GM23338 (cell line): ENCODE results near the gene HHAT. TPM values are rescaled to one million over a fixed set of nuclear protein-coding genes. Genes with fewer than 3 reads are reported as not detected.

Source experiments
- ATAC-seq: fragments of 200-7000 bp; cut with Tn5 transposase; 3 replicates; pipeline ENCODE4 v1.9.1; 2020
- DNase-seq: peaks from one replicate; pipeline ENCODE4 v3.0.0-alpha.2; 2015; ENCODE audit warnings: low spot score
- H2AFZ ChIP-seq: fragments of 200-600 bp; sonication (generic); 2 replicates; pipeline ENCODE4 v1.8.0; 2016; ENCODE audit warnings: antibody characterized with exemption, mild to moderate bottlenecking, moderate library complexity
- H3F3A ChIP-seq: fragments of 200-600 bp; sonication (generic); replicated peaks from 2 replicates; pipeline ENCODE4 v1.8.0; 2017; ENCODE audit warnings: antibody characterized with exemption, mixed run types, low read depth
- H3K27ac ChIP-seq: fragments of 200-600 bp; sonication (generic); 2 replicates; pipeline ENCODE4 v1.6.1; 2016; ENCODE audit warnings: low read depth
- H3K27me3 ChIP-seq: fragments of 200-600 bp; sonication (generic); 2 replicates; pipeline ENCODE4 v1.8.0; 2016; ENCODE audit warnings: mild to moderate bottlenecking, mixed run types, moderate library complexity; ENCODE audit not compliant: insufficient read depth
- H3K36me3 ChIP-seq: fragments of 200-600 bp; sonication (generic); 2 replicates; pipeline ENCODE4 v1.8.0; 2016; ENCODE audit warnings: mild to moderate bottlenecking; ENCODE audit not compliant: insufficient read depth
- H3K4me1 ChIP-seq: fragments of 200-600 bp; sonication (generic); 2 replicates; pipeline ENCODE4 v1.8.0; 2016; ENCODE audit warnings: mild to moderate bottlenecking, moderate library complexity; ENCODE audit not compliant: insufficient read depth
- H3K4me2 ChIP-seq: fragments of 200-600 bp; sonication (generic); 2 replicates; pipeline ENCODE4 v1.7.1; 2017; ENCODE audit warnings: mixed run types
- H3K4me3 ChIP-seq: fragments of 200-600 bp; sonication (generic); 2 replicates; pipeline ENCODE4 v1.6.1; 2016; ENCODE audit warnings: mixed run types
- H3K79me2 ChIP-seq: fragments of 200-600 bp; sonication (generic); replicated peaks from 2 replicates; pipeline ENCODE4 v1.8.0; 2017; ENCODE audit warnings: mild to moderate bottlenecking; ENCODE audit not compliant: insufficient read depth
- H3K9me2 ChIP-seq: fragments of 200-600 bp; sonication (generic); 2 replicates; pipeline ENCODE4 v1.8.0; 2017; ENCODE audit not compliant: insufficient read depth
- H4K20me1 ChIP-seq: fragments of 200-600 bp; sonication (generic); replicated peaks from 2 replicates; pipeline ENCODE4 v1.8.0; 2017; ENCODE audit warnings: mild to moderate bottlenecking; ENCODE audit not compliant: insufficient read depth
- H3K27ac Mint-ChIP-seq: 2 replicates; pipeline ENCODE4 v1.8.0; 2020; ENCODE audit warnings: inconsistent platforms, mild to moderate bottlenecking, moderate library complexity, mixed read lengths
- H3K27me3 Mint-ChIP-seq: 3 replicates; pipeline ENCODE4 v1.8.0; 2022; ENCODE audit warnings: low read depth, mild to moderate bottlenecking, moderate library complexity, mixed read lengths, inconsistent platforms; ENCODE audit not compliant: insufficient read depth, poor library complexity
- H3K36me3 Mint-ChIP-seq: 3 replicates; pipeline ENCODE4 v1.8.0; 2021; ENCODE audit warnings: low read depth, mild to moderate bottlenecking, inconsistent platforms, moderate library complexity, mixed read lengths
- H3K4me1 Mint-ChIP-seq: 3 replicates; pipeline ENCODE4 v1.8.0; 2020; ENCODE audit warnings: mild to moderate bottlenecking, inconsistent platforms, mixed read lengths
- H3K4me3 Mint-ChIP-seq: 3 replicates; pipeline ENCODE4 v1.8.0; 2021; ENCODE audit warnings: moderate library complexity, mild to moderate bottlenecking, inconsistent platforms, mixed read lengths
- H3K9me3 Mint-ChIP-seq: 3 replicates; pipeline ENCODE4 v1.8.0; 2020; ENCODE audit warnings: moderate library complexity, mild to moderate bottlenecking, inconsistent platforms, mixed read lengths
- CREB1 ChIP-seq: fragments of 250-450 bp; sonication (Bioruptor Pico); IDR thresholded peaks from 2 replicates; pipeline ENCODE4 v1.5.0; 2020; ENCODE audit warnings: low read depth, mild to moderate bottlenecking, moderate library complexity
- EZH2 ChIP-seq: fragments of 200-600 bp; sonication (generic); IDR thresholded peaks from one replicate; pipeline ENCODE4 v1.8.0; 2017; ENCODE audit warnings: antibody characterized with exemption, mild to moderate bottlenecking, low read depth; ENCODE audit not compliant: unreplicated experiment
- EZH2phosphoT487 ChIP-seq: fragments of 200-600 bp; sonication (generic); IDR thresholded peaks from one replicate; pipeline ENCODE4 v1.8.1; 2018; ENCODE audit warnings: antibody characterized with exemption; ENCODE audit not compliant: unreplicated experiment
- JUNB ChIP-seq: IDR thresholded peaks from one replicate; pipeline ENCODE4 v1.6.1; 2016; ENCODE audit warnings: antibody characterized with exemption; ENCODE audit not compliant: unreplicated experiment
- NANOG ChIP-seq: IDR thresholded peaks from 2 replicates; pipeline ENCODE4 v1.6.1; 2016; ENCODE audit warnings: antibody characterized with exemption, borderline replicate concordance
- POLR2AphosphoS5 ChIP-seq: IDR thresholded peaks from 2 replicates; pipeline ENCODE4 v1.6.1; 2016; ENCODE audit warnings: antibody characterized with exemption, low read depth
- STAT1 ChIP-seq: IDR thresholded peaks from one replicate; pipeline ENCODE4 v1.6.1; 2016; ENCODE audit warnings: antibody characterized with exemption; ENCODE audit not compliant: unreplicated experiment
- ZNF114 ChIP-seq: fragments of 250-450 bp; sonication (Bioruptor Pico); IDR thresholded peaks from 2 replicates; pipeline ENCODE4 v1.5.0; 2020; ENCODE audit warnings: mild to moderate bottlenecking, moderate library complexity
- ZNF331 ChIP-seq: fragments of 250-450 bp; sonication (Bioruptor Pico); IDR thresholded peaks from 2 replicates; pipeline ENCODE4 v1.5.0; 2020; ENCODE audit warnings: low read depth, mild to moderate bottlenecking, moderate library complexity
- ZNF462 ChIP-seq: fragments of 250-450 bp; sonication (Bioruptor Pico); IDR thresholded peaks from 2 replicates; pipeline ENCODE4 v1.5.0; 2020; ENCODE audit warnings: mild to moderate bottlenecking, moderate library complexity
- polyA plus RNA-seq: library from polyadenylated mRNA; unstranded; fragments of >200 nt; fragmentation: Nextera tagmentation; extraction: Ambion mirVana; gene quantifications from 2 replicates; pipeline ENCODE4 v1.2.1, GENCODE V29; 2016
- total RNA-seq: library from RNA; depleted of rRNA; stranded (reverse); fragments of >200 nt; shearing (Covaris generic); gene quantifications from 2 replicates; pipeline ENCODE4 v1.2.3, GENCODE V29; 2014
- TF ChIP-seq, protein P1 (sequence below): IDR thresholded peaks from one replicate; pipeline ENCODE4 v1.6.1; 2018; ENCODE audit warnings: antibody characterized with exemption; ENCODE audit not compliant: unreplicated experiment
- TF ChIP-seq, protein P2 (sequence below): IDR thresholded peaks from 2 replicates; pipeline ENCODE4 v1.6.1; 2016; ENCODE audit warnings: antibody characterized with exemption

HHAT gene
- total and polyA plus RNA-seq, 2 experiments from 2014 or later, result 0.11 to 0.66 TPM

GRCh38 chr1:210412240-210412639, 83.5 kb downstream of the HHAT start:
- Histone ChIP-seq H3K9me2 (0 out of 2 replicates have a peak, but pooled peaks cover 2% of the 10 kb centered on the region), H3K27me3 (no peaks in the 10 kb centered on the region), H3K79me2 (no peaks in the 10 kb centered on the region), H3K4me3 (no peak overlapping the region), H3F3A (no peaks in the 10 kb centered on the region), H3K36me3 (no peaks in the 10 kb centered on the region), H3K4me2 (no peak overlapping the region), H3K27ac (no peak overlapping the region), H4K20me1 (no peaks in the 10 kb centered on the region), H2AFZ (no peak overlapping the region), H3K4me1 (peaks cover 14% of the 10 kb centered on the region)
- H3K4me3 Mint-ChIP-seq, result no peak overlapping the region
- peaks cover 21% of the 10 kb centered on the region; the same call in 2 of the 3 replicates for H3K4me1 Mint-ChIP-seq
- ATAC-seq (no peak), DNase-seq (no peak)
- no peaks in the 10 kb centered on the region for H3K36me3 Mint-ChIP-seq
- H3K27ac Mint-ChIP-seq, result no peak overlapping the region
- no peak for TF ChIP-seq POLR2AphosphoS5
- TF ChIP-seq, protein P1, sequence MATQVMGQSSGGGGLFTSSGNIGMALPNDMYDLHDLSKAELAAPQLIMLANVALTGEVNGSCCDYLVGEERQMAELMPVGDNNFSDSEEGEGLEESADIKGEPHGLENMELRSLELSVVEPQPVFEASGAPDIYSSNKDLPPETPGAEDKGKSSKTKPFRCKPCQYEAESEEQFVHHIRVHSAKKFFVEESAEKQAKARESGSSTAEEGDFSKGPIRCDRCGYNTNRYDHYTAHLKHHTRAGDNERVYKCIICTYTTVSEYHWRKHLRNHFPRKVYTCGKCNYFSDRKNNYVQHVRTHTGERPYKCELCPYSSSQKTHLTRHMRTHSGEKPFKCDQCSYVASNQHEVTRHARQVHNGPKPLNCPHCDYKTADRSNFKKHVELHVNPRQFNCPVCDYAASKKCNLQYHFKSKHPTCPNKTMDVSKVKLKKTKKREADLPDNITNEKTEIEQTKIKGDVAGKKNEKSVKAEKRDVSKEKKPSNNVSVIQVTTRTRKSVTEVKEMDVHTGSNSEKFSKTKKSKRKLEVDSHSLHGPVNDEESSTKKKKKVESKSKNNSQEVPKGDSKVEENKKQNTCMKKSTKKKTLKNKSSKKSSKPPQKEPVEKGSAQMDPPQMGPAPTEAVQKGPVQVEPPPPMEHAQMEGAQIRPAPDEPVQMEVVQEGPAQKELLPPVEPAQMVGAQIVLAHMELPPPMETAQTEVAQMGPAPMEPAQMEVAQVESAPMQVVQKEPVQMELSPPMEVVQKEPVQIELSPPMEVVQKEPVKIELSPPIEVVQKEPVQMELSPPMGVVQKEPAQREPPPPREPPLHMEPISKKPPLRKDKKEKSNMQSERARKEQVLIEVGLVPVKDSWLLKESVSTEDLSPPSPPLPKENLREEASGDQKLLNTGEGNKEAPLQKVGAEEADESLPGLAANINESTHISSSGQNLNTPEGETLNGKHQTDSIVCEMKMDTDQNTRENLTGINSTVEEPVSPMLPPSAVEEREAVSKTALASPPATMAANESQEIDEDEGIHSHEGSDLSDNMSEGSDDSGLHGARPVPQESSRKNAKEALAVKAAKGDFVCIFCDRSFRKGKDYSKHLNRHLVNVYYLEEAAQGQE, result no peak
- TF ChIP-seq ZNF462, result no peak
- no peak for TF ChIP-seq EZH2phosphoT487
- TF ChIP-seq EZH2, result no peak
- TF ChIP-seq ZNF331, result no peak
- no peak for TF ChIP-seq CREB1 (CRISPR knock-in tag)
- no peak for TF ChIP-seq NANOG
- TF ChIP-seq STAT1, result no peak
- no peak for TF ChIP-seq JUNB
- TF ChIP-seq, protein P2, sequence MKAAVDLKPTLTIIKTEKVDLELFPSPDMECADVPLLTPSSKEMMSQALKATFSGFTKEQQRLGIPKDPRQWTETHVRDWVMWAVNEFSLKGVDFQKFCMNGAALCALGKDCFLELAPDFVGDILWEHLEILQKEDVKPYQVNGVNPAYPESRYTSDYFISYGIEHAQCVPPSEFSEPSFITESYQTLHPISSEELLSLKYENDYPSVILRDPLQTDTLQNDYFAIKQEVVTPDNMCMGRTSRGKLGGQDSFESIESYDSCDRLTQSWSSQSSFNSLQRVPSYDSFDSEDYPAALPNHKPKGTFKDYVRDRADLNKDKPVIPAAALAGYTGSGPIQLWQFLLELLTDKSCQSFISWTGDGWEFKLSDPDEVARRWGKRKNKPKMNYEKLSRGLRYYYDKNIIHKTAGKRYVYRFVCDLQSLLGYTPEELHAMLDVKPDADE, result no peak
- no peak for TF ChIP-seq ZNF114
- no peaks in the 10 kb centered on the region for H3K27me3 Mint-ChIP-seq
- peaks cover 9% of the 10 kb centered on the region; the same call in 2 of the 3 replicates for H3K9me3 Mint-ChIP-seq
